OCI-LY7 (cell line): ENCODE data around the gene SYCP2.

ENCODE experiments used
- CTCF ChIP-seq: fragments of 200-600 bp; sonication (generic); conservative IDR thresholded peaks from 2 replicates; pipeline ENCODE4 v1.5.1; 2014; ENCODE audit warnings: mild to moderate bottlenecking, antibody characterized with exemption, low read length, moderate library complexity, mixed read lengths
- EZH2phosphoT487 ChIP-seq: fragments of 200-600 bp; sonication (generic); IDR thresholded peaks from 2 replicates; pipeline ENCODE4 v1.6.1; 2018; ENCODE audit warnings: low read depth, borderline replicate concordance, mild to moderate bottlenecking, mixed run types, antibody characterized with exemption, low read length, moderate library complexity, mixed read lengths

- TF ChIP-seq CTCF (no peak), EZH2phosphoT487 (no peak)
Measured at GRCh38 chr20:59829786-59830664, 103.4 kb downstream of the SYCP2 start.
